ENCODE measurements around the gene TUBB1. TPM values are rescaled to one million over a fixed set of nuclear protein-coding genes. Genes with fewer than 3 reads are reported as not detected.

TUBB1 gene
- total RNA-seq, 1 donor from 2014 or later, result 0.19 TPM

DNA sequence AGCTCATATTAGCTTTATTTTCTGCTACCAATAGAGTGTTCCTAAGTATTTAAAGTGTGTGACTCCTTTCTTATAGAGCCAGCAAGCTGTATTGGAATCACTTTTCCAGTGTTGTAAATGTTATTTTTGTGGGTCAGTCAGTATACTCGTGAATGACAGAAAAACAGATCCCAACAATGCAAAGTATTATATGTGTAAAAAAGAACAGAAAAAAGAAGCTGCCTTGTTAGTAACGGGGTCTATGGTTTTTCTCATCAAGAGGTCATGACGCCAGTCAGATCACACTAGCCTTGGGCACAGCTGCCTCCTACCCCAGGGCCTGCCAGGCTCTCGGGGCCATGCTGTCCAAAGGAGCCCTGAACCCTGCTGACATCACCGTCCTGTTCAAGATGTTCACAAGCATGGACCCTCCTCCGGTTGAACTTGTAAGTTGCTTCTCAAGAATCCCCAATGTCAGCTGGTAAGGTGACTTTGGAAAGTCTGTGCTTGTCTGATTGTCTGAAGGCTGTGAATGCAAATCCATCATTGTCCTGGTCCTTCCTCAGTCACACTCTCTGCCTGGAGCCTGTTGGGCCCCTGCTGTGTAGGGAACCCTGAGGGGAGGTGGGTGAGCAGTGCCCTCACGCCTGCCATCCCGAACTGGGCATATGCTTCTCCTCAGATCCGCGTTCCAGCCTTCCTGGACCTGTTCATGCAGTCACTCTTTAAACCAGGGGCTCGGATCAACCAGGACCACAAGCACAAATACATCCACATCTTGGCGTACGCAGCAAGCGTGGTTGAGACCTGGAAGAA is 28.4 kb upstream of the TUBB1 start:
- H3K4me3 Mint-ChIP-seq (ENCODE audit: low read depth), result no peak overlapping the region
- peak overlapping the region; percentile 52 for H3K27ac Mint-ChIP-seq
- H3K27me3 Mint-ChIP-seq, result no peaks in the 10 kb centered on the region
- DNase-seq (ENCODE audit: low spot score, unreplicated experiment), result no peak
- no peaks in the 10 kb centered on the region for H3K9me3 Mint-ChIP-seq (ENCODE audit: low read depth)
- H3K4me1 Mint-ChIP-seq (ENCODE audit: low read depth), result peaks cover 25% of the 10 kb centered on the region
- H3K36me3 Mint-ChIP-seq (ENCODE audit: insufficient read depth), result peaks cover 45% of the 10 kb centered on the region
- TF ChIP-seq CTCF (IDR thresholded peaks at IDR 0.05; ENCODE audit: unreplicated experiment), result no peak

DNA sequence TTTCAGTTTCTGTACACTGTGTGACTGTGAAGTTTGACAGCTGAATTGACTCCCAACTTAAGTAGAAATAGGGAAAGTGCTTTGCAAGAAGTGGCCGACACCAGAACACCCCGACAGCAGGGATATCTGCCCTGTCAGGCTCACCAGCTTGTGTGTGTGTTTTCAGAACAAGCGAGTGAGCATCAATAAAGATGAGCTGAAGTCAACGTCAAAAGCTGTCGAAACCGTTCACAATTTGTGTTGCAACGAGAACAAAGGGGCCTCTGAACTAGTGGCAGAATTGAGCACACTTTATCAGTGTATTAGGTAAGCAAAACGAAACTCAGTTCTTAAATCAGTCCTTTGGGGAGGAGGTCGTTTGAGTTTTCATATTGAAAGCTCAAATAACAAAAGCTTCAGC is 27.5 kb upstream of the TUBB1 start:
- no peaks in the 10 kb centered on the region for H3K9me3 Mint-ChIP-seq (ENCODE audit: low read depth)
- no peak for DNase-seq (ENCODE audit: low spot score, unreplicated experiment)
- H3K27ac Mint-ChIP-seq, result peak overlapping the region; percentile 84
- peaks cover 51% of the 10 kb centered on the region for H3K36me3 Mint-ChIP-seq (ENCODE audit: insufficient read depth)
- H3K4me1 Mint-ChIP-seq (ENCODE audit: low read depth), result peaks cover 26% of the 10 kb centered on the region
- no peaks in the 10 kb centered on the region for H3K27me3 Mint-ChIP-seq
- TF ChIP-seq CTCF (IDR thresholded peaks at IDR 0.05; ENCODE audit: unreplicated experiment), result no peak
- H3K4me3 Mint-ChIP-seq (ENCODE audit: low read depth), result no peak overlapping the region

GRCh38 chr20:58992911-58993310 is 26.3 kb upstream of the TUBB1 start:
- peaks cover 21% of the 10 kb centered on the region for H3K4me1 Mint-ChIP-seq (ENCODE audit: low read depth)

GRCh38 chr20:58993332-58994248 is 25.6 kb upstream of the TUBB1 start:
- H3K36me3 Mint-ChIP-seq (ENCODE audit: insufficient read depth), result peaks cover 53% of the 10 kb centered on the region
- H3K27ac Mint-ChIP-seq, result no peak overlapping the region
- no peaks in the 10 kb centered on the region for H3K9me3 Mint-ChIP-seq (ENCODE audit: low read depth)
- H3K4me1 Mint-ChIP-seq (ENCODE audit: low read depth), result peaks cover 21% of the 10 kb centered on the region
- no peak for TF ChIP-seq CTCF (IDR thresholded peaks at IDR 0.05; ENCODE audit: unreplicated experiment)
- DNase-seq (ENCODE audit: low spot score, unreplicated experiment), result no peak
- no peaks in the 10 kb centered on the region for H3K27me3 Mint-ChIP-seq
- H3K4me3 Mint-ChIP-seq (ENCODE audit: low read depth), result no peak overlapping the region

More at GRCh38 chr20:58992911-58993310, 26.3 kb upstream of the TUBB1 start:
- no peak for TF ChIP-seq CTCF (IDR thresholded peaks at IDR 0.05; ENCODE audit: unreplicated experiment)
- no peaks in the 10 kb centered on the region for H3K9me3 Mint-ChIP-seq (ENCODE audit: low read depth)
- no peaks in the 10 kb centered on the region for H3K27me3 Mint-ChIP-seq
- no peak overlapping the region for H3K27ac Mint-ChIP-seq
- peaks cover 55% of the 10 kb centered on the region for H3K36me3 Mint-ChIP-seq (ENCODE audit: insufficient read depth)
- no peak overlapping the region for H3K4me3 Mint-ChIP-seq (ENCODE audit: low read depth)
- no peak for DNase-seq (ENCODE audit: low spot score, unreplicated experiment)

DNA sequence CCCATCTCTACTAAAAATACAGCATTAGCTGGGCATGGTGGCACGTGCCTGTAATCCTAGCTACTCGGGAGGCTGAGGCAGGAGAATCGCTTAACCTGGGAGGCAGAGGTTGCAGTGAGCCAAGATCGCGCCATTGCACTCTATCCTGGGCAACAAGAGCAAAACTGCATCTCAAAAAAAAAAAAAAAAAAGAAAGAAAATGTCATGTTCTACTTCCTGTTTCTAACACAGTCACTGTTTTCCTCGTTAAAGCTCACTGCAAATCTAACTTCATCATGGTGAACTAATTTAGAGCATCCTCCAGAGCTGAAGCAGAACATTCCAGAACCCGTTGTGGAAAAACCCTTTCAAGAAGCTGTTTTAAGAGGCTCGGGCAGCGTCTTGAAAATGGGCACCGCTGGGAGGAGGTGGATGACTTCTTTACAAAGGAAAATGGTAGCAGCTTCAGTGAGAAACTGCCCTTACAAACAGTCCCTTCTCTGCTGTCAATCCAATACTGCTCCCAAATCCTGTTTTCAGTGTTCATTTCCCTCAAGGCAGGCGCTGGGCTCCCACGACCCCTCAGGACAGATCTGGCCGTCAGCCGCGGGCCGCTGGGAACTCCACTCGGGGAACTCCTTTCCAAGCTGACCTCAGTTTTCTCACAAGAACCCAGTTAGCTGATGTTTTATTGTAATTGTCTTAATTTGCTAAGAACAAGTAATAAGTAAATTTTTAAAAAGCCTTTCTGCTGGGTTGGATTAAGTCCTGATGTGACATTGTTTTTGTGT is 24.7 kb upstream of the TUBB1 start:
- no peak for DNase-seq (ENCODE audit: low spot score, unreplicated experiment)
- Mint-ChIP-seq H3K36me3 (ENCODE audit: insufficient read depth) (peaks cover 51% of the 10 kb centered on the region), H3K4me1 (ENCODE audit: low read depth) (peaks cover 21% of the 10 kb centered on the region)

More for the DNA sequence above, 24.7 kb upstream of the TUBB1 start:
- TF ChIP-seq CTCF (IDR thresholded peaks at IDR 0.05; ENCODE audit: unreplicated experiment), result no peak
- Mint-ChIP-seq H3K27ac (no peak overlapping the region), H3K9me3 (ENCODE audit: low read depth) (no peaks in the 10 kb centered on the region), H3K4me3 (ENCODE audit: low read depth) (no peak overlapping the region), H3K27me3 (no peaks in the 10 kb centered on the region)

Data from progenitor cell of endocrine pancreas (in vitro differentiated cells).